GM23248 (cell line): Measurements from ENCODE around the gene DDX18.

Source experiments
- EZH2 ChIP-seq: fragments of 200-600 bp; sonication (generic); IDR thresholded peaks from 2 replicates; pipeline ENCODE4 v1.6.1; 2018; ENCODE audit warnings: antibody characterized with exemption, mild to moderate bottlenecking; ENCODE audit not compliant: insufficient read depth, poor library complexity, severe bottlenecking
- EZH2phosphoT487 ChIP-seq: fragments of 200-600 bp; sonication (generic); IDR thresholded peaks from 2 replicates; pipeline ENCODE4 v1.6.1; 2018; ENCODE audit warnings: antibody characterized with exemption, moderate library complexity, mild to moderate bottlenecking, low read depth; ENCODE audit not compliant: insufficient read depth

DNA sequence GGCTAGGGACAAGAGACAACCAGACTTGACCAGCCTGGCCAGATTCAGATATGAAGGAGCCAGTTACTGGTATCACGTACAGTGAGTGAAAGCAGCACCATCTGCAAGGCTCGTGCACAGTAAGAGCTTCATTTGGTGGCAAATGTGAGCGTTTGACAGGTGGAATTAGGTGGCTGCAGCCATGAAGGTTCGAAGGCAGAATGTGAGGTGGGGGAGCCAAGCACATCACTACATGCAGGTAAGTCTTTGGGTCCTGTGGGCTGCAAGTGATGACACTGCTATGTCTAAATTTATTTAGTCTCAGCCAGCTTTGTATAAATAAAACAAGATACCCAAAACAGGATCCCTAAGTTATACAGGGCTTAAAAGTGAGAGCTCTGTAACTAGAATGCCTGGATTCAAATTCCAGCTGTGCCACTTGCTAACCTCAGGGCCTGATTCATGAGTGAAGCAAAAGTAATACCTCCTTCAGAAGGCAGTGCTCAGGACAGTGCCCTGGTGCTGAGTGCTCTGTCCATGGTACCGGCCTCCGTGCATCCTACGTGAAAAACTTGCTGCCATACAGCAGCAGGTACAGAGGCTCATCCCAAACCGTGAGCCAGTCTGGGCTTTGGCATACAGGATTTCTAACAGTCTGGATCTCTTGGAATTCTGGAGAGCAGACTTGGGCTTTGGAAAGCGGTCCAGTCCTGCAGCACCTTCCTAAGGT is 18.6 kb downstream of the DDX18 start:
- no peak for TF ChIP-seq EZH2phosphoT487
- no peak for TF ChIP-seq EZH2
